LoVo (cell line): ENCODE measurements around the gene BICDL2.
"Not testable (repeated sequence)": the region's sequence is repeated elsewhere in the genome, so short reads cannot be mapped to it uniquely, and the experiment has no call there.

Source experiments
- DNase-seq: peaks from one replicate; pipeline ENCODE4 v3.0.0-alpha.2; 2016; ENCODE audit warnings: low spot score

BICDL2 gene

GRCh38 chr16:3036726-3037315 lies at the start of gene BICDL2:
Gene BICDL2 (minus strand): TSS chr16:3036944. CDS start chr16:3035496, 1,448 bp downstream.
- DNase-seq = peak; percentile 51

- DNase-seq = no peak
Measured at GRCh38 chr16:3085868-3086595, 49.3 kb upstream of the BICDL2 start.

GRCh38 chr16:3084969-3085670 lies 48.4 kb upstream of the BICDL2 start:
- DNase-seq = no peak

GRCh38 chr16:3084491-3084890 lies 47.7 kb upstream of the BICDL2 start:
- no peak for DNase-seq

- DNase-seq = not testable (repeated sequence)
Measured at GRCh38 chr16:3083408-3083807, 46.7 kb upstream of the BICDL2 start.

- DNase-seq = not testable (repeated sequence)
Measured at GRCh38 chr16:3081957-3082356, 45.2 kb upstream of the BICDL2 start.

- DNase-seq = no peak
Measured at GRCh38 chr16:3080024-3080423, 43.3 kb upstream of the BICDL2 start.

GRCh38 chr16:3076577-3076976 lies 39.8 kb upstream of the BICDL2 start:
- no peak for DNase-seq

GRCh38 chr16:3075946-3076345 lies 39.2 kb upstream of the BICDL2 start:
- not testable (repeated sequence) for DNase-seq

GRCh38 chr16:3075523-3075915 lies 38.8 kb upstream of the BICDL2 start:
- no peak for DNase-seq

- DNase-seq = no peak
Measured at GRCh38 chr16:3074860-3075522, 38.2 kb upstream of the BICDL2 start.

GRCh38 chr16:3073448-3073847 lies 36.7 kb upstream of the BICDL2 start:
- no peak for DNase-seq

- not testable (repeated sequence) for DNase-seq
Measured at GRCh38 chr16:3072576-3073263, 36.0 kb upstream of the BICDL2 start.

GRCh38 chr16:3072148-3072547 lies 35.4 kb upstream of the BICDL2 start:
- DNase-seq = not testable (repeated sequence)

- no peak for DNase-seq
Measured at GRCh38 chr16:3071655-3072054, 34.9 kb upstream of the BICDL2 start.

GRCh38 chr16:3070608-3071111 lies 33.9 kb upstream of the BICDL2 start:
- no peak for DNase-seq

GRCh38 chr16:3069146-3069545 lies 32.4 kb upstream of the BICDL2 start:
- DNase-seq = not testable (repeated sequence)

GRCh38 chr16:3068487-3068886 lies 31.7 kb upstream of the BICDL2 start:
- DNase-seq = no peak

- no peak for DNase-seq
Measured at GRCh38 chr16:3066440-3066748, 29.6 kb upstream of the BICDL2 start.

- DNase-seq = no peak
Measured at GRCh38 chr16:3065742-3066439, 29.1 kb upstream of the BICDL2 start.

GRCh38 chr16:3065069-3065741 lies 28.5 kb upstream of the BICDL2 start, which contains the start of gene IL32:
Gene IL32 (plus strand): TSS chr16:3065640. CDS start chr16:3065812, 172 bp downstream.
- DNase-seq = peak; percentile 82
